Nephron progenitor cell (in vitro differentiated cells): ENCODE results near the gene SH3BGRL3.

Source experiments
- DNase-seq: peaks from one replicate; pipeline ENCODE4 v3.0.0; 2021
- H3K27ac Mint-ChIP-seq: 2 replicates; pipeline ENCODE4 v1.8.0; 2021; ENCODE audit warnings: mild to moderate bottlenecking, moderate library complexity, mixed read lengths
- H3K27me3 Mint-ChIP-seq: 2 replicates; pipeline ENCODE4 v1.8.0; 2021; ENCODE audit warnings: mild to moderate bottlenecking, low read depth, mixed read lengths; ENCODE audit not compliant: poor library complexity
- H3K36me3 Mint-ChIP-seq: 2 replicates; pipeline ENCODE4 v1.8.0; 2021; ENCODE audit warnings: low read depth, mixed read lengths
- H3K4me1 Mint-ChIP-seq: 2 replicates; pipeline ENCODE4 v1.8.0; 2021; ENCODE audit warnings: mixed read lengths
- H3K4me3 Mint-ChIP-seq: 2 replicates; pipeline ENCODE4 v1.8.0; 2021; ENCODE audit warnings: mild to moderate bottlenecking, moderate library complexity, mixed read lengths
- H3K9me3 Mint-ChIP-seq: 2 replicates; pipeline ENCODE4 v1.8.0; 2021; ENCODE audit warnings: mild to moderate bottlenecking, moderate library complexity, mixed read lengths
- CTCF ChIP-seq: fragments of 200-600 bp; sonication (generic); IDR thresholded peaks from 2 replicates; pipeline ENCODE4 v1.5.0; 2021; ENCODE audit warnings: antibody characterized with exemption

The SH3BGRL3 gene

GRCh38 chr1:26263212-26263611 is 16.7 kb upstream of the SH3BGRL3 start:
- H3K4me1 Mint-ChIP-seq, result no peaks in the 10 kb centered on the region

GRCh38 chr1:26265405-26265804 is 14.5 kb upstream of the SH3BGRL3 start:
- no peak for DNase-seq
- Mint-ChIP-seq H3K27me3 (no peaks in the 10 kb centered on the region), H3K4me1 (no peaks in the 10 kb centered on the region)

More at GRCh38 chr1:26263212-26263611, 16.7 kb upstream of the SH3BGRL3 start:
- no peaks in the 10 kb centered on the region for H3K27me3 Mint-ChIP-seq
- TF ChIP-seq CTCF, result no peak
- no peaks in the 10 kb centered on the region for H3K9me3 Mint-ChIP-seq
- no peak overlapping the region for H3K4me3 Mint-ChIP-seq
- H3K36me3 Mint-ChIP-seq, result peaks cover 93% of the 10 kb centered on the region
- H3K27ac Mint-ChIP-seq, result peak overlapping the region; percentile 62
- no peak for DNase-seq

GRCh38 chr1:26268290-26269197 is 11.3 kb upstream of the SH3BGRL3 start:
- peaks cover 88% of the 10 kb centered on the region for H3K36me3 Mint-ChIP-seq
- H3K4me3 Mint-ChIP-seq, result no peak overlapping the region
- no peak for TF ChIP-seq CTCF

More at GRCh38 chr1:26265405-26265804, 14.5 kb upstream of the SH3BGRL3 start:
- TF ChIP-seq CTCF, result no peak
- no peak overlapping the region for H3K4me3 Mint-ChIP-seq
- H3K27ac Mint-ChIP-seq, result no peak overlapping the region
- H3K9me3 Mint-ChIP-seq, result peaks cover 6% of the 10 kb centered on the region
- H3K36me3 Mint-ChIP-seq, result peaks cover 93% of the 10 kb centered on the region

GRCh38 chr1:26269198-26269550 is 10.7 kb upstream of the SH3BGRL3 start:
- Mint-ChIP-seq H3K27ac (peak overlapping the region; percentile 39), H3K36me3 (peaks cover 86% of the 10 kb centered on the region), H3K4me1 (no peaks in the 10 kb centered on the region), H3K9me3 (peaks cover 6% of the 10 kb centered on the region), H3K27me3 (no peaks in the 10 kb centered on the region), H3K4me3 (no peak overlapping the region)
- no peak for DNase-seq
- no peak for TF ChIP-seq CTCF

More at GRCh38 chr1:26268290-26269197, 11.3 kb upstream of the SH3BGRL3 start:
- H3K27me3 Mint-ChIP-seq, result no peaks in the 10 kb centered on the region
- peaks cover 6% of the 10 kb centered on the region for H3K9me3 Mint-ChIP-seq
- peak overlapping the region; percentile 95 for H3K27ac Mint-ChIP-seq
- no peaks in the 10 kb centered on the region for H3K4me1 Mint-ChIP-seq
- no peak for DNase-seq

- no peak for DNase-seq
- Mint-ChIP-seq H3K27ac (no peak overlapping the region), H3K4me1 (peaks cover 41% of the 10 kb centered on the region), H3K4me3 (no peak overlapping the region), H3K36me3 (peaks cover 71% of the 10 kb centered on the region), H3K27me3 (peaks cover 5% of the 10 kb centered on the region), H3K9me3 (no peaks in the 10 kb centered on the region)
- TF ChIP-seq CTCF, result no peak
Measured at GRCh38 chr1:26274801-26275425, 5.0 kb upstream of the SH3BGRL3 start.
